IMR-90 (cell line): ENCODE results near the gene SYTL2. TPM values are rescaled to one million over a fixed set of nuclear protein-coding genes. Genes with fewer than 3 reads are reported as not detected.

Experiments
- ATAC-seq: fragments of 200-7000 bp; cut with Tn5 transposase; 2 replicates; pipeline ENCODE4 v1.9.1; 2020; ENCODE audit warnings: low read depth, mild to moderate bottlenecking, moderate library complexity
- BruUV-seq: library from RNA; stranded (reverse); fragments of 400-500 nt; replicated peaks from 2 replicates; lab custom pipeline; 2021; lab: Mats Ljungman, UMichigan
- CTCF ChIA-PET: fragments of 300-600 bp; formaldehyde crosslinking; extraction: SDS; loops from one replicate; lab custom pipeline; 2021; ENCODE audit warnings: antibody characterized with exemption; lab: Yijun Ruan, JAX
- POLR2A ChIA-PET: fragments of 300-600 bp; sonication (Branson Sonifier 250); formaldehyde crosslinking; loops from one replicate; lab custom pipeline; 2022; ENCODE audit warnings: antibody characterized with exemption; ENCODE audit not compliant: unreplicated experiment; lab: Charles Lee
- DNase-seq: peaks from one replicate; pipeline ENCODE4 v3.0.0; 2013
- H2AFZ ChIP-seq: replicated peaks from 2 replicates; pipeline ENCODE3; 2013; ENCODE audit warnings: low read length, mild to moderate bottlenecking; ENCODE audit not compliant: poor library complexity
- H2AK5ac ChIP-seq: 2 replicates; pipeline ENCODE4 v1.6.1; 2013; ENCODE audit warnings: low read depth, low read length, inconsistent platforms
- H2AK9ac ChIP-seq: replicated peaks from 2 replicates; pipeline ENCODE3; 2013; ENCODE audit warnings: mild to moderate bottlenecking, low read depth, low read length, moderate library complexity; ENCODE audit not compliant: poor library complexity
- H2BK120ac ChIP-seq: 2 replicates; pipeline ENCODE4 v1.6.1; 2013; ENCODE audit warnings: low read depth, low read length, inconsistent platforms
- H2BK15ac ChIP-seq: 3 replicates; pipeline ENCODE4 v1.6.1; 2013; ENCODE audit warnings: low read depth, low read length, inconsistent platforms
- H2BK20ac ChIP-seq: 2 replicates; pipeline ENCODE4 v1.6.1; 2013; ENCODE audit warnings: low read depth, mild to moderate bottlenecking, inconsistent platforms, low read length, moderate library complexity
- H2BK5ac ChIP-seq: 2 replicates; pipeline ENCODE4 v1.6.1; 2013; ENCODE audit warnings: mild to moderate bottlenecking, low read depth, low read length, inconsistent platforms; ENCODE audit not compliant: poor library complexity, severe bottlenecking
- H3K14ac ChIP-seq: replicated peaks from 2 replicates; pipeline ENCODE4 v1.6.1; 2013; ENCODE audit warnings: low read depth, low read length, inconsistent platforms
- H3K18ac ChIP-seq: 2 replicates; pipeline ENCODE4 v1.6.1; 2013; ENCODE audit warnings: low read depth, low read length, control low read depth
- H3K23ac ChIP-seq: 2 replicates; pipeline ENCODE4 v1.6.1; 2013; ENCODE audit warnings: low read depth, low read length, inconsistent platforms
- H3K27ac ChIP-seq: 2 replicates; pipeline ENCODE4 v1.5.1; 2013; ENCODE audit warnings: mild to moderate bottlenecking, control low read depth, low read length; ENCODE audit not compliant: insufficient read depth
- H3K27me3 ChIP-seq: 2 replicates; pipeline ENCODE4 v1.6.1; 2013; ENCODE audit warnings: low read length; ENCODE audit not compliant: control insufficient read depth, insufficient read depth
- H3K36me3 ChIP-seq: 2 replicates; pipeline ENCODE4 v1.6.1; 2013; ENCODE audit warnings: low read length, mixed read lengths; ENCODE audit not compliant: control insufficient read depth, insufficient read depth
- H3K4ac ChIP-seq: 2 replicates; pipeline ENCODE4 v1.6.1; 2013; ENCODE audit warnings: low read depth, low read length, inconsistent platforms
- H3K4me1 ChIP-seq: 2 replicates; pipeline ENCODE4 v1.6.1; 2013; ENCODE audit warnings: low read length, mixed read lengths; ENCODE audit not compliant: control insufficient read depth, insufficient read depth
- H3K4me2 ChIP-seq: 2 replicates; pipeline ENCODE4 v1.6.1; 2013; ENCODE audit warnings: low read depth, mild to moderate bottlenecking, control low read depth, low read length, moderate library complexity
- H3K4me3 ChIP-seq: 2 replicates; pipeline ENCODE4 v1.5.1; 2013; ENCODE audit warnings: low read depth, mild to moderate bottlenecking, control low read depth, low read length, moderate library complexity; ENCODE audit not compliant: insufficient read depth
- H3K56ac ChIP-seq: 2 replicates; pipeline ENCODE4 v1.6.1; 2013; ENCODE audit warnings: low read length, inconsistent platforms; ENCODE audit not compliant: insufficient read depth; ENCODE audit errors: extremely low read depth
- H3K79me1 ChIP-seq, 2 experiments: 2 replicates each; pipeline ENCODE4 v1.6.1; 2013; ENCODE audit warnings: low read length in 2 of 2, inconsistent platforms in 1 of 2, low read depth in 1 of 2
- H3K9ac ChIP-seq: 2 replicates; pipeline ENCODE4 v1.6.1; 2013; ENCODE audit warnings: low read depth, low read length, control low read depth
- H3K9me1 ChIP-seq: 2 replicates; pipeline ENCODE4 v1.6.1; 2013; ENCODE audit warnings: low read length, inconsistent platforms; ENCODE audit not compliant: insufficient read depth
- H3K9me3 ChIP-seq: 2 replicates; pipeline ENCODE4 v1.6.1; 2013; ENCODE audit warnings: low read length; ENCODE audit not compliant: control insufficient read depth, insufficient read depth
- H4K20me1 ChIP-seq: 2 replicates; pipeline ENCODE4 v1.6.1; 2013; ENCODE audit warnings: low read length, inconsistent platforms; ENCODE audit not compliant: insufficient read depth
- H4K5ac ChIP-seq: 2 replicates; pipeline ENCODE4 v1.6.1; 2013; ENCODE audit warnings: mild to moderate bottlenecking, low read depth, low read length, control low read depth
- H4K8ac ChIP-seq, 2 experiments: 2 replicates each; pipeline ENCODE4 v1.6.1; 2013; ENCODE audit warnings: low read depth in 2 of 2, low read length in 2 of 2, control low read depth in 1 of 2, inconsistent platforms in 1 of 2
- H4K91ac ChIP-seq: 2 replicates; pipeline ENCODE4 v1.6.1; 2013; ENCODE audit warnings: low read depth, low read length, inconsistent platforms; ENCODE audit not compliant: insufficient read depth
- BHLHE40 ChIP-seq: fragments of 150-350 bp; IDR thresholded peaks from 2 replicates; pipeline ENCODE4 v1.6.1; 2016; ENCODE audit warnings: mild to moderate bottlenecking, low read depth, low read length
- CHD1 ChIP-seq: IDR thresholded peaks from 2 replicates; pipeline ENCODE4 v1.6.1; 2012; ENCODE audit warnings: low read depth, low read length, improper control_type of control experiment
- FOS ChIP-seq: fragments of 150-350 bp; IDR thresholded peaks from 2 replicates; pipeline ENCODE4 v1.6.1; 2016; ENCODE audit warnings: low read depth, low read length
- MAZ ChIP-seq: IDR thresholded peaks from 2 replicates; pipeline ENCODE4 v1.6.1; 2012; ENCODE audit warnings: low read depth, mild to moderate bottlenecking, low read length, improper control_type of control experiment, moderate library complexity, borderline replicate concordance
- NFE2L2 ChIP-seq: fragments of 150-350 bp; IDR thresholded peaks from 2 replicates; pipeline ENCODE4 v1.6.1; 2016; ENCODE audit warnings: low read depth, mild to moderate bottlenecking, low read length
- POLR2A ChIP-seq: IDR thresholded peaks from 2 replicates; pipeline ENCODE4 v1.6.1; 2012; ENCODE audit warnings: mild to moderate bottlenecking, low read depth, low read length
- WGBS, 2 experiments: methylation state at CpG; one replicate each; pipeline versions ENCODE4 v1.1.5 to v1.1.7; 2013; ENCODE audit warnings: missing lambda C conversion rate in 2 of 2; ENCODE audit not compliant: insufficient read length in 1 of 2; ENCODE audit errors: extremely low coverage in 2 of 2; 5-methylcytosine and 5-hydroxymethylcytosine counted together
- dilution Hi-C: fragments of 300-500 bp; cut with HindIII; formaldehyde crosslinking; loops from one replicate; pipeline ENCODE4 v1.14.3; 2018; ENCODE audit warnings: low sequenced_read_pairs; ENCODE audit not compliant: unreplicated experiment
- in situ Hi-C: fragments of 300-500 bp; cut with MboI; formaldehyde crosslinking; loops from 3 replicates; pipeline ENCODE4 v1.14.3; 2019; ENCODE audit warnings: low sequenced_read_pairs, inconsistent platforms, mixed read lengths
- intact Hi-C: fragments of 100-400 bp; cut with micrococcal nuclease; formaldehyde crosslinking; loops from 2 replicates; pipeline ENCODE4 v1.10.0; 2022
- polyA plus RNA-seq, 3 experiments: library from polyadenylated mRNA; depleted of rRNA; stranded (reverse); fragments of >200 nt; gene quantifications; 2 replicates each; pipeline ENCODE4 v1.2.3, GENCODE V29; 2012; ENCODE audit warnings: low replicate concordance in 1 of 3
- total RNA-seq: library from RNA; depleted of rRNA; stranded (reverse); fragments of >200 nt; gene quantifications from 2 replicates; pipeline ENCODE4 v1.2.3, GENCODE V29; 2012
- TF ChIP-seq, protein P1 (sequence below): fragments of 150-350 bp; IDR thresholded peaks from 2 replicates; pipeline ENCODE4 v1.6.1; 2017; ENCODE audit warnings: mild to moderate bottlenecking, antibody characterized with exemption, low read length, low read depth

SYTL2 gene
- total and polyA plus RNA-seq, 2 of the 4 experiments (the other 2 are of a cell fraction) = 45.2 to 70.0 TPM

DNA sequence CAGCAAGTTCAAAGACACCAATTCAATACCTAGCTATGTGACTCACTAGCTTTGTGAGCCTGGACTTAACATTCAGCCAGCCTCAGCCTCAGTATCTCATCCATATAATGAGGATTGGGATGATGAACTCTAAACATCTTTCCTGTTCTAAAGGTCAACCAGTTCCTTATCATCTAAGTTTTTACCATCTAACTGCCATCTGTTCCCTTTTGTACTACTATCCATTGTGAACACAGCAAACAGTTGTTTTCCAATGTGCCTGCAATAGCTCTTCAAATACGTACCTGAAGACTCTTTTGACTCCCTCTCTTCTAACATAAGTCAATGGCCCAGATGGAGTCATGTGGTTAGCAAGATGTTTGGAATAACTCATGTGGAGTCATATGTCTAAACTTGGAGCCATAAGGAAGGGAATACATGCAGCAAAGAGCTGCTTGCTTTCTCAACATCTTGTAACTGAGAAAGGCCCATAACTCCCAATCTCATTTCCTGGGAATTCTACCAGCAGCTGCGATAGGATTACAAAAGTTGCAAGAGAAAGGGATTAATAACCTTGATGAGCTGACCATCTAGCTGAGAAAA, 19.4 kb downstream of the SYTL2 start:
- intact Hi-C loops = no loop called here
- H3K4me2 ChIP-seq = no peak overlapping the region

More for the DNA sequence above, 19.4 kb downstream of the SYTL2 start:
- H2AFZ ChIP-seq = no peak overlapping the region
- no peaks in the 10 kb centered on the region for H3K27me3 ChIP-seq
- no peak overlapping the region for H2BK120ac ChIP-seq
- no peak overlapping the region for H2AK9ac ChIP-seq
- H3K9me1 ChIP-seq = peaks cover 9% of the 10 kb centered on the region
- H2BK20ac ChIP-seq = no peak overlapping the region
- no peaks in the 10 kb centered on the region for H3K9me3 ChIP-seq
- peaks cover 11% of the 10 kb centered on the region for H3K4me1 ChIP-seq
- no peak overlapping the region for H3K56ac ChIP-seq
- H3K4ac ChIP-seq = no peak overlapping the region
- no peak overlapping the region for H4K5ac ChIP-seq
- in situ Hi-C loops = no loop called here
- H4K20me1 ChIP-seq = no peaks in the 10 kb centered on the region
- H3K36me3 ChIP-seq = 0 out of 2 replicates have a peak, but pooled peaks cover 1% of the 10 kb centered on the region
- DNase-seq (peak; percentile 70), ATAC-seq (peak; percentile 67)
- H2AK5ac ChIP-seq = peak overlapping the region; percentile 35; the same call in 1 of the 2 replicates
- TF ChIP-seq BHLHE40 = no peak
- no peak for TF ChIP-seq CHD1
- TF ChIP-seq NFE2L2 = no peak
- no peak for TF ChIP-seq MAZ
- no peak for TF ChIP-seq POLR2A
- no peak for TF ChIP-seq FOS
- TF ChIP-seq, protein P1, sequence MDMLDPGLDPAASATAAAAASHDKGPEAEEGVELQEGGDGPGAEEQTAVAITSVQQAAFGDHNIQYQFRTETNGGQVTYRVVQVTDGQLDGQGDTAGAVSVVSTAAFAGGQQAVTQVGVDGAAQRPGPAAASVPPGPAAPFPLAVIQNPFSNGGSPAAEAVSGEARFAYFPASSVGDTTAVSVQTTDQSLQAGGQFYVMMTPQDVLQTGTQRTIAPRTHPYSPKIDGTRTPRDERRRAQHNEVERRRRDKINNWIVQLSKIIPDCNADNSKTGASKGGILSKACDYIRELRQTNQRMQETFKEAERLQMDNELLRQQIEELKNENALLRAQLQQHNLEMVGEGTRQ = no peak
- ChIA-PET POLR2A (no interaction called here), CTCF (no interaction called here)
- peak overlapping the region; percentile 9; the same call in 1 of the 3 replicates for H2BK15ac ChIP-seq
- WGBS, 2 experiments = no CpG with 5 or more reads among the region's 2 CpGs
- dilution Hi-C loops = no loop called here
- H2BK5ac ChIP-seq = peak overlapping the region; percentile 5
- H3K9ac ChIP-seq = no peak overlapping the region
- H4K91ac ChIP-seq = no peak overlapping the region
- no peak overlapping the region for H3K27ac ChIP-seq
- no peak overlapping the region for H3K4me3 ChIP-seq
- peak overlapping the region; percentile 21; the same call in 1 of the 2 replicates for H3K23ac ChIP-seq
- H3K14ac ChIP-seq = peak overlapping the region; percentile 34
- peaks cover 9 to 14% of the 10 kb centered on the region in 2 experiments for H3K79me1 ChIP-seq
- no TSS peak for BruUV-seq
- H4K8ac ChIP-seq = no peak overlapping the region
- H3K18ac ChIP-seq = no peak overlapping the region
